ENCODE results near the gene C1orf105. TPM values are rescaled to one million over a fixed set of nuclear protein-coding genes. Genes with fewer than 3 reads are reported as not detected.

C1orf105 gene
- total and polyA plus RNA-seq, 2 of the 13 experiments (the other 11 are each of a cell fraction or from before 2014, with no cell fraction given), result 0.15 to 0.45 TPM

DNA sequence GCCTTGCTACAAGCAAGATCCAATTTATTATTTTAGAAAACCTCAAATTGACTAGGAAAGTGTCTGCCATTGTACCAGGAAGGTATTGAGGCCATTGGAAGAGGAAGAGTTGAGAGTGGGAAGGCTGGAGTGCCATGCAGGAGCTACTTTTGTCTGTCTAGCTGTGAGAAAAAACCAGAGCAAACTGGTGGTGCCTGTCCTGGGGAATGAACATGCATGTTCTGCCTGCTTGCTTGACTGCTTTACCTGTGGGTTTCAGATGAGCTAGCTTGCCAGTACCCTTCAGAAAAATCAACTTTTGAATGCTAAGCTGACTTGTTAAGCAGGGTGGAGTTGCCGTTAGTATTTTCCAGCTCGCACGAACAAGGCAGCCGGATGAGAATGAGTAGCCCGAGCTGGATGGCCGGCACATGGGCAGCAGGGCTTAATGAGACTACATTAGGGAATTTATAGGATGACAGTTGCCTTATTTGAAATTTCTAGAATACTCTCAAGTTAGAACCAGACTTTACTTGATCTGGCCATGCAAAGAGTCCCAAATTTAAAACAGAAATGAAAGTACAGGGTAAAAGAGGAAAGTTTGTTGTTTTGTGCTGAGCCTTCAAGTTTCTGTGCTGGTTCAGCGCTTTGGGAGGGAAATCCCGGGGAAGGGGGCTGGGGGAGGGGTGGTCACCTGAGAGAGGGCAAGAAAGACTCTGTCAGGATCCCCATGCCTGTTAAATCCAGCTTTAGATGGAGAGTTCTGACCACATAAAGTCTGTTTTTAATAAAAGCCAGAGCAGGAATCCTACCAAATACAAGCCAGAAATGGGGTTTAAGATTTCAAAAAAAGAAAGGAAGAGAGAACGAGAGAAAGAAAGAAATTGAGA, 29.6 kb upstream of the C1orf105 start:
- Histone ChIP-seq H4K20me1 (ENCODE audit: insufficient read depth, low read length) (no peaks in the 10 kb centered on the region), H3K9ac (ENCODE audit: insufficient read depth, low read depth, low read length) (no peak overlapping the region), H3K36me3 (replicated peaks in 1 of 2; ENCODE audit: control insufficient read depth in 1 of 2, insufficient read depth in 2 of 2, low read length in 2 of 2) (no peaks in the 10 kb centered on the region), H2AFZ (ENCODE audit: low read length) (no peak overlapping the region), H3K9me3 (ENCODE audit: low read length) (no peaks in the 10 kb centered on the region), H3K4me3 (replicated peaks in 1 of 3; ENCODE audit: insufficient read depth in 1 of 3, low read depth in 2 of 3, low read length in 3 of 3) (no peak overlapping the region), H3K27me3 (ENCODE audit: control insufficient read depth in 1 of 2, insufficient read depth in 2 of 2, low read length in 2 of 2) (no peaks in the 10 kb centered on the region), H3K27ac (ENCODE audit: extremely low read length, insufficient read depth, low read length) (no peak overlapping the region), H3K79me2 (ENCODE audit: insufficient read depth, low read length) (no peaks in the 10 kb centered on the region), H3K4me1 (ENCODE audit: insufficient read depth, low read length) (peaks cover 35% of the 10 kb centered on the region), H3K4me2 (ENCODE audit: low read depth, low read length) (no peak overlapping the region)
- ChIA-PET CTCF (ENCODE audit: low intra/inter-chr PET ratio, low total read pairs) (no interaction called here), POLR2A (no interaction called here)
- BruUV-seq (replicated peaks), result no TSS peak
- 68% methylated on average over 9 of the region's 9 CpGs for WGBS (ENCODE audit: low lambda C conversion rate)
- ATAC-seq (no peak; the same call in 2 of the 3 replicates), FAIRE-seq (no peak), DNase-seq (ENCODE audit: low spot score) (no peak)
- intact Hi-C loops (cut with micrococcal nuclease; ENCODE audit: unreplicated experiment) (no loop called here), in situ Hi-C loops (cut with HindIII; ENCODE audit: extremely low pct_ligation_motif_present, low pct_unique_long_range_greater_than_20kb) (loop anchor here (10.0 kb wide), 1 partner anchor 386 kb away; no protein-coding TSS in a partner anchor)
- TF ChIP-seq ZMYM2 (CRISPR knock-in tag; IDR thresholded peaks at IDR 0.05) (no peak), ZNF878 (CRISPR knock-in tag; IDR thresholded peaks at IDR 0.05) (no peak), HES4 (CRISPR knock-in tag; IDR thresholded peaks at IDR 0.05; ENCODE audit: borderline replicate concordance) (no peak), GTF3A (CRISPR knock-in tag; conservative IDR thresholded peaks at IDR 0.05) (no peak), ZNF605 (CRISPR knock-in tag; IDR thresholded peaks at IDR 0.05) (no peak), ZNF678 (CRISPR knock-in tag; IDR thresholded peaks at IDR 0.05) (no peak), SP4 (CRISPR knock-in tag; IDR thresholded peaks at IDR 0.05) (no peak), MZF1 (CRISPR knock-in tag; IDR thresholded peaks at IDR 0.05; ENCODE audit: borderline replicate concordance) (no peak), HNF4A (CRISPR knock-in tag; IDR thresholded peaks at IDR 0.05) (no peak), PLRG1 (conservative IDR thresholded peaks at IDR 0.05) (no peak), ZNF777 (CRISPR knock-in tag; IDR thresholded peaks at IDR 0.05) (no peak)
- TF ChIP-seq, protein P1, sequence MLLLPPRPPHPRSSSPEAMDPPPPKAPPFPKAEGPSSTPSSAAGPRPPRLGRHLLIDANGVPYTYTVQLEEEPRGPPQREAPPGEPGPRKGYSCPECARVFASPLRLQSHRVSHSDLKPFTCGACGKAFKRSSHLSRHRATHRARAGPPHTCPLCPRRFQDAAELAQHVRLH (CRISPR knock-in tag; IDR thresholded peaks at IDR 0.05; ENCODE audit: borderline replicate concordance, low read depth), result no peak
- TF ChIP-seq, protein P2, sequence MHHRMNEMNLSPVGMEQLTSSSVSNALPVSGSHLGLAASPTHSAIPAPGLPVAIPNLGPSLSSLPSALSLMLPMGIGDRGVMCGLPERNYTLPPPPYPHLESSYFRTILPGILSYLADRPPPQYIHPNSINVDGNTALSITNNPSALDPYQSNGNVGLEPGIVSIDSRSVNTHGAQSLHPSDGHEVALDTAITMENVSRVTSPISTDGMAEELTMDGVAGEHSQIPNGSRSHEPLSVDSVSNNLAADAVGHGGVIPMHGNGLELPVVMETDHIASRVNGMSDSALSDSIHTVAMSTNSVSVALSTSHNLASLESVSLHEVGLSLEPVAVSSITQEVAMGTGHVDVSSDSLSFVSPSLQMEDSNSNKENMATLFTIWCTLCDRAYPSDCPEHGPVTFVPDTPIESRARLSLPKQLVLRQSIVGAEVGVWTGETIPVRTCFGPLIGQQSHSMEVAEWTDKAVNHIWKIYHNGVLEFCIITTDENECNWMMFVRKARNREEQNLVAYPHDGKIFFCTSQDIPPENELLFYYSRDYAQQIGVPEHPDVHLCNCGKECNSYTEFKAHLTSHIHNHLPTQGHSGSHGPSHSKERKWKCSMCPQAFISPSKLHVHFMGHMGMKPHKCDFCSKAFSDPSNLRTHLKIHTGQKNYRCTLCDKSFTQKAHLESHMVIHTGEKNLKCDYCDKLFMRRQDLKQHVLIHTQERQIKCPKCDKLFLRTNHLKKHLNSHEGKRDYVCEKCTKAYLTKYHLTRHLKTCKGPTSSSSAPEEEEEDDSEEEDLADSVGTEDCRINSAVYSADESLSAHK (CRISPR knock-in tag; IDR thresholded peaks at IDR 0.05; ENCODE audit: borderline replicate concordance), result no peak
- TF ChIP-seq, protein P3, sequence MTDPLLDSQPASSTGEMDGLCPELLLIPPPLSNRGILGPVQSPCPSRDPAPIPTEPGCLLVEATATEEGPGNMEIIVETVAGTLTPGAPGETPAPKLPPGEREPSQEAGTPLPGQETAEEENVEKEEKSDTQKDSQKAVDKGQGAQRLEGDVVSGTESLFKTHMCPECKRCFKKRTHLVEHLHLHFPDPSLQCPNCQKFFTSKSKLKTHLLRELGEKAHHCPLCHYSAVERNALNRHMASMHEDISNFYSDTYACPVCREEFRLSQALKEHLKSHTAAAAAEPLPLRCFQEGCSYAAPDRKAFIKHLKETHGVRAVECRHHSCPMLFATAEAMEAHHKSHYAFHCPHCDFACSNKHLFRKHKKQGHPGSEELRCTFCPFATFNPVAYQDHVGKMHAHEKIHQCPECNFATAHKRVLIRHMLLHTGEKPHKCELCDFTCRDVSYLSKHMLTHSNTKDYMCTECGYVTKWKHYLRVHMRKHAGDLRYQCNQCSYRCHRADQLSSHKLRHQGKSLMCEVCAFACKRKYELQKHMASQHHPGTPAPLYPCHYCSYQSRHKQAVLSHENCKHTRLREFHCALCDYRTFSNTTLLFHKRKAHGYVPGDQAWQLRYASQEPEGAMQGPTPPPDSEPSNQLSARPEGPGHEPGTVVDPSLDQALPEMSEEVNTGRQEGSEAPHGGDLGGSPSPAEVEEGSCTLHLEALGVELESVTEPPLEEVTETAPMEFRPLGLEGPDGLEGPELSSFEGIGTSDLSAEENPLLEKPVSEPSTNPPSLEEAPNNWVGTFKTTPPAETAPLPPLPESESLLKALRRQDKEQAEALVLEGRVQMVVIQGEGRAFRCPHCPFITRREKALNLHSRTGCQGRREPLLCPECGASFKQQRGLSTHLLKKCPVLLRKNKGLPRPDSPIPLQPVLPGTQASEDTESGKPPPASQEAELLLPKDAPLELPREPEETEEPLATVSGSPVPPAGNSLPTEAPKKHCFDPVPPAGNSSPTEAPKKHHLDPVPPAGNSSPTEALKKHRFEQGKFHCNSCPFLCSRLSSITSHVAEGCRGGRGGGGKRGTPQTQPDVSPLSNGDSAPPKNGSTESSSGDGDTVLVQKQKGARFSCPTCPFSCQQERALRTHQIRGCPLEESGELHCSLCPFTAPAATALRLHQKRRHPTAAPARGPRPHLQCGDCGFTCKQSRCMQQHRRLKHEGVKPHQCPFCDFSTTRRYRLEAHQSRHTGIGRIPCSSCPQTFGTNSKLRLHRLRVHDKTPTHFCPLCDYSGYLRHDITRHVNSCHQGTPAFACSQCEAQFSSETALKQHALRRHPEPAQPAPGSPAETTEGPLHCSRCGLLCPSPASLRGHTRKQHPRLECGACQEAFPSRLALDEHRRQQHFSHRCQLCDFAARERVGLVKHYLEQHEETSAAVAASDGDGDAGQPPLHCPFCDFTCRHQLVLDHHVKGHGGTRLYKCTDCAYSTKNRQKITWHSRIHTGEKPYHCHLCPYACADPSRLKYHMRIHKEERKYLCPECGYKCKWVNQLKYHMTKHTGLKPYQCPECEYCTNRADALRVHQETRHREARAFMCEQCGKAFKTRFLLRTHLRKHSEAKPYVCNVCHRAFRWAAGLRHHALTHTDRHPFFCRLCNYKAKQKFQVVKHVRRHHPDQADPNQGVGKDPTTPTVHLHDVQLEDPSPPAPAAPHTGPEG (CRISPR knock-in tag; IDR thresholded peaks at IDR 0.05), result no peak
- TF ChIP-seq, protein P4, sequence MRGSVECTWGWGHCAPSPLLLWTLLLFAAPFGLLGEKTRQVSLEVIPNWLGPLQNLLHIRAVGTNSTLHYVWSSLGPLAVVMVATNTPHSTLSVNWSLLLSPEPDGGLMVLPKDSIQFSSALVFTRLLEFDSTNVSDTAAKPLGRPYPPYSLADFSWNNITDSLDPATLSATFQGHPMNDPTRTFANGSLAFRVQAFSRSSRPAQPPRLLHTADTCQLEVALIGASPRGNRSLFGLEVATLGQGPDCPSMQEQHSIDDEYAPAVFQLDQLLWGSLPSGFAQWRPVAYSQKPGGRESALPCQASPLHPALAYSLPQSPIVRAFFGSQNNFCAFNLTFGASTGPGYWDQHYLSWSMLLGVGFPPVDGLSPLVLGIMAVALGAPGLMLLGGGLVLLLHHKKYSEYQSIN (CRISPR knock-in tag; IDR thresholded peaks at IDR 0.05; ENCODE audit: borderline replicate concordance), result no peak

Data from HepG2 (cell line).